Urothelium cell line (cell line): ENCODE results near the gene AHNAK2.
"Not testable (repeated sequence)": the region's sequence is repeated elsewhere in the genome, so short reads cannot be mapped to it uniquely, and the experiment has no call there.

ENCODE experiments used
- DNase-seq: peaks from one replicate; pipeline ENCODE4 v3.0.0; 2011; ENCODE audit warnings: low spot score, mixed read lengths
- FAIRE-seq: peaks from 2 replicates; lab custom pipeline; 2011; peaks lifted over from hg19 to GRCh38; lab: Jason Lieb, UNC

AHNAK2 gene

GRCh38 chr14:104903990-104904389 is 74.2 kb downstream of the AHNAK2 start:
- FAIRE-seq (no peak), DNase-seq (no peak)

- no peak for FAIRE-seq
- no peak for DNase-seq
Observed at GRCh38 chr14:104900639-104901512, 77.3 kb downstream of the AHNAK2 start.

GRCh38 chr14:104899781-104900180 is 78.4 kb downstream of the AHNAK2 start:
- DNase-seq (no peak), FAIRE-seq (no peak)

- FAIRE-seq (no peak), DNase-seq (no peak)
Observed at GRCh38 chr14:104898870-104899510, 79.2 kb downstream of the AHNAK2 start.

- no peak for FAIRE-seq
- no peak for DNase-seq
Observed at GRCh38 chr14:104898195-104898558, 80.0 kb downstream of the AHNAK2 start.

GRCh38 chr14:104897330-104898194 is 80.6 kb downstream of the AHNAK2 start:
- FAIRE-seq: no peak
- no peak for DNase-seq

- FAIRE-seq (no peak), DNase-seq (no peak)
Observed at GRCh38 chr14:104895786-104896661, 82.2 kb downstream of the AHNAK2 start.

- DNase-seq (no peak), FAIRE-seq (no peak)
Observed at GRCh38 chr14:104895207-104895785, 82.9 kb downstream of the AHNAK2 start.

- no peak for FAIRE-seq
- DNase-seq: no peak
Observed at GRCh38 chr14:104894331-104895206, 83.6 kb downstream of the AHNAK2 start.

GRCh38 chr14:104893435-104894207 is 84.6 kb downstream of the AHNAK2 start:
- no peak for FAIRE-seq

GRCh38 chr14:104892531-104893434 is 85.4 kb downstream of the AHNAK2 start:
- no peak for DNase-seq
- no peak for FAIRE-seq

More at GRCh38 chr14:104893435-104894207, 84.6 kb downstream of the AHNAK2 start:
- DNase-seq: no peak

- DNase-seq (no peak), FAIRE-seq (no peak)
Observed at GRCh38 chr14:104891664-104892530, 86.3 kb downstream of the AHNAK2 start.

- DNase-seq: no peak
- no peak for FAIRE-seq
Observed at GRCh38 chr14:104891121-104891551, 87.0 kb downstream of the AHNAK2 start.

GRCh38 chr14:104890292-104890691 is 87.9 kb downstream of the AHNAK2 start:
- not testable (repeated sequence) for FAIRE-seq

GRCh38 chr14:104889375-104889757 is 88.8 kb downstream of the AHNAK2 start:
- no peak for FAIRE-seq
- no peak for DNase-seq

More at GRCh38 chr14:104890292-104890691, 87.9 kb downstream of the AHNAK2 start:
- DNase-seq: not testable (repeated sequence)
